ENCODE results near the gene CCDC197.

Gene CCDC197

DNA sequence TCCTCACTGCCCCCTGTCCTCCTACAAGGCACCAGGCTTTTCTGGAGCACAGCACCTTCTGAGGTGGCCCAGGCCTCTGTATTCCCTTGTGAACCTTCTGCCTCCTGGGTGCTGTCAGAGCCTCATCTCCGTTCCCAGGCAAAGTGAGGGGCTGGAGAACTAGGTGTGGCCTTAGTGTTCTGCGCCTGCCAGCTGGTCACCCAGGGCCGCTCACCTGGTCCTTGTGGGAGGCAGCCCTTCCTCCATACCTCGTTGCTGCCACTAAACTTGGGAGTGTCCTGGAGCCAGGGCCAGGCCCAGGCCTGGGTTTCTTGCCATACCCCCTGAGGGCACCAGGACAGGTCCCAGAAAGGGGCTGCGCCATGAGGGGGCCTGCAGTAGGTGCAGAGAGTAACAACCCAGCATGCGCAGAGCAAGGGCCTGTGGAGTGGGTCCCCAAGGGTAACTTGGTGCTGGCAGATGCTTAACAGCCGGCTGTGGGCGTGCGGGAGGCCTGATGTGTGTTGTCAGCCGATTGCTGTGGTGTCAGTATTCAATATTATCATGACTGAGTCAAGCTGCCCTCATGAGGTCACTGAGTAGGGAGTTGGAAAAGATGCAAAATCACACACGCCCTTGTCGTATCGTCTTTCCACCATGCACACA is 46.1 kb downstream of the CCDC197 start:
- DNase-seq (ENCODE audit: low read depth): no peak

DNA sequence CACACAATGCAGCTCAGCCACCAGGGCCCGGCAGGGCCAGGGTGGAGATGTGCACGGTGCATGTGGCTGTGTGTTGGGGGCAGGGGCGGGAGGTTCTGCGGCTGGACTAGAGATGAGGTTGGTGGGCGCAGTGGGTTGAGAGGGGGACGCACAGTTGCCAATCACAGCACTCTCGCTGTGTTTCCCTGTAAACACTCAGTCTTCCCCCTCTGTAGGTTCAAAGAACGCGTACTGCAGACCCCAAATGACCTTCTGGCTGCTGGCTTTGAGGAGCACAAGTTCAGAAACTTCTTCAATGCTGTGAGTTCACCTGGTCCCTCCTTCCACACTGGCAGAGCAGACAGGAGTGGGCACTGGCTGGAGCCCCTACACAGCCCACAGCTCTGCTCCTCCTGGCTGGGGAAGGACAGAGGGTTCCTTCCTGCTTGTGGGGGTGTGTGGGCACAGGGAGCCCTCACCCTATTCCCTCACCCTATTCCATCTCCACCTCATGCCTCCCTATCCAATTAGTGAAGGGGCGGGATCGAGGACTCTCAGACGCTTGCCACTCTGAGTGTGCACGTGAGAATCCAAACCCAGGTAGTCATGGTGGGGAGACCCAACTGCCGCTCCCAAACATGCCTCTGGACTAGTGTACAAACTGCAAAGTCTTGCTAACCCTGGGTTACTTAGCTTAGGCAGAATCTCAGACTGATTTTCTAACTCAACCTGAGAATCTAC is 46.8 kb downstream of the CCDC197 start:
- no peak for DNase-seq (ENCODE audit: low read depth)

DNA sequence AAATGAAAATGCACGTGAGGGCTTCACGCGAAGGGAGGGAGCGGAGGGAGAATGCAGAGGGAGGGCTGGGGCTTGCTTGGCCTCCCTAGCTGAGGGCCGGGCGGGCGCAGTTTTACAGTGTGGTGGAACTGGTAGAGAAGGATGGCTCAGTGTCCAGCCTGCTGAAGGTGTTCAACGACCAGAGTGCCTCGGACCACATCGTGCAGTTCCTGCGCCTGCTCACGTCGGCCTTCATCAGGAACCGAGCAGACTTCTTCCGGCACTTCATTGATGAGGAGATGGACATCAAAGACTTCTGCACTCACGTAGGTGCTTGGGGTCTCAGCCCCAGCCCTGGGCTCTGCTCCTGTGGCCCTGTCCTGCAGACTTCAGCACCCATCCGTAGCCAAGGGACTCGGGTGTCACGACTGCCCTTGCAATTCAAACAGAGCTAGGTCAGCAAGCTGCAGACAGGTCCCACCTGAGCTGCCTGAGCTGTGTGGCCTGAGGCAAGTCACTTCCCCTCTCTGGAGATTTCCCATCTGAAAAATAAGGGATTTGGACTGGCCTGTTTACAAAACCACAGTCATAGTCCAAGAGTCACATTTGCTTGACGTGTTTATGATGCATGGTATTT is 47.5 kb downstream of the CCDC197 start:
- no peak for DNase-seq (ENCODE audit: low read depth)

DNA sequence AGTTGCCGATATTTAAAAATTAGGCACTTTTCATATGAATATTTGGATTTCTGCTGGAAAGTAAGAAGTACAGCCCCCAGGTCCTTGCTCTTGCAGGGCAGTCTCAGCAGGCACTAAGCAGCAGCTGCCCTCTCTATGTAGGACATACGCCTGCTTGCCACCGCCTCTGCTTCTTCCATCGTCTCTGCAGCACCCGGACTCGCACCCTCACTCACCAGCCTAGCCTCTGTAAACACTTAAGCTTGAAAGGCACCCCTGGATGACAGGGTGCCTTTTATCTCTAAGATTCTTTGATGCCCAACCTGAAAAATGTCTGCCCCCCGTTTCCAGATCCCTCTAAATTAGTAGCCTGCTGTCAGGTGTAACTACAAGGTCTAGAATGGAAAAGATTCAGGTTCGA is 48.0 kb downstream of the CCDC197 start:
- DNase-seq (ENCODE audit: low read depth): no peak

DNA sequence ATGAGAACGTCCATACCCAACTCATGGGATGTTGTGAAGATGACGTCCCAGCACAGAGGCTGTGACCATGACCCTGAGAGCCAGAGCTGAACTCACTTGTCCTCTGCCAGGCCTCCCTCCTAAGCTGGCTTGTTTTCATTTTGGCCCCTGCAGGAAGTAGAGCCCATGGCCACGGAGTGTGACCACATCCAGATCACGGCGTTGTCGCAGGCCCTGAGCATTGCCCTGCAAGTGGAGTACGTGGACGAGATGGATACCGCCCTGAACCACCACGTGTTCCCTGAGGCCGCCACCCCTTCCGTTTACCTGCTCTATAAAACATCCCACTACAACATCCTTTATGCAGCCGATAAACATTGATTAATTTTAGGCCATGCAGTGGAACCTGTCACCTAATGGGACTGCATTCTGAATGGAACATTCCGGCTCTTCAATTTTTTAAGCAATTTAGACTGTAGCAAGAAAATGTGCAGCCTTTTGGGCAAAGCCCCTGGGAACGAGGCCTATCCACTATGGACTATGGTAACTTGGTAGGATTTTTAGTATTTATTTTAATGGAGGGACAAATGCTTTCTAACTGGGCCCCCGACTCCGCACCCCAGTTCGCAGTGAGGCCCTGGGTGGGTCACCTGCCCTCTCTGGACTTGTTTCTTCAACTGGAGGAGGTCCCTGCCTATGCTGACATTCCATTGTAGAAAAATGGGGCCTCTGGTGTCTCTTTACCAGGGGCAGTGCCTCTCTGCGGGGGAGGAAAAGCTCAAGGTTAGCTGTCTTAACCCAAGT is 48.7 kb downstream of the CCDC197 start:
- no peak for DNase-seq (ENCODE audit: low read depth)

DNA sequence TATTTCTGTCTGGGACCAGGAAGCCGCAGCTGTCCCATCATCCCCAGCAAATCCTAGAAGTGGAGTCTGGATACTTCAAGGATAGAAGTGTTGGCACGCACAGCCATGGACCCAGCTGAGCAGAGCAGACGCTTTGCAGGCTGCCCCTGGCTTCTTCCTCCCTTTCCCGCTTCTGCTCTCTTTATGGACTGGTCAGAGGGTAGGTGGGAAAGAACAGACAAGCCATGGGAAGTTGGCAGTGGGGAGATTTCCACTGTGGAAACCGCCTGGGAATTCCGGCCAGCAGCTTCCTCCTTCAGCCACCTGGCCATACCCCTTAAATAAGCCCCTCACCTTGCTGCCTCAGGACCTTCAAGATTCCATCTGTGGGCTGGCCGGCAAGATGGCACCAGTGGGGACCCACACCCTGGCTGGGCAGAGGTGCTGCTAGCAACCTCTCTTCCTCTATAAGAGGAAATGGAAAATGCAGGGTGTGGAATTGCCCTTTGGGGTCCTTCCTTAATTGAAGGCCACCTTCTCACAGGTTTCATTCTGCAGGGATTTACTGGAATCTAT is 49.7 kb downstream of the CCDC197 start:
- DNase-seq (ENCODE audit: low read depth): no peak

DNA sequence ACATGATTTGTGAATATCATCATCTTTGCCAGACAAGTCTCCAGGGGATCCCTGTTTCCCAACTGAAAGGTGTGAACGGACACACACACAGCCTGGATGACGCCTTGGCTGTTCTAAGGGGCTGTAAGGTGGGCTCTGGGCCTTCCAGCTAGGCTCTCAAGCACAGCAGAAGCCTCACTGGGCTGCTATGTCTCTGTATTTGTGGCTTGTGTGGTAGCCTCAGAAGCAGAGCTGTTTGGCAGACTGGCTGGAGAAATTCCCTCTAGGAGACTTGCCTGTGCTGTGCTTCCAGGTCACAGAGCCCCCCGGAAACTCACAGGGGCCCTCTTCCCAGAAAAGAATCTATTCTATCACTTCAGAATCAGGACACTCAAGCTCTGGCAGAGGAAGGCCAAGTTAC is 50.5 kb downstream of the CCDC197 start:
- no peak for DNase-seq (ENCODE audit: low read depth)

DNA sequence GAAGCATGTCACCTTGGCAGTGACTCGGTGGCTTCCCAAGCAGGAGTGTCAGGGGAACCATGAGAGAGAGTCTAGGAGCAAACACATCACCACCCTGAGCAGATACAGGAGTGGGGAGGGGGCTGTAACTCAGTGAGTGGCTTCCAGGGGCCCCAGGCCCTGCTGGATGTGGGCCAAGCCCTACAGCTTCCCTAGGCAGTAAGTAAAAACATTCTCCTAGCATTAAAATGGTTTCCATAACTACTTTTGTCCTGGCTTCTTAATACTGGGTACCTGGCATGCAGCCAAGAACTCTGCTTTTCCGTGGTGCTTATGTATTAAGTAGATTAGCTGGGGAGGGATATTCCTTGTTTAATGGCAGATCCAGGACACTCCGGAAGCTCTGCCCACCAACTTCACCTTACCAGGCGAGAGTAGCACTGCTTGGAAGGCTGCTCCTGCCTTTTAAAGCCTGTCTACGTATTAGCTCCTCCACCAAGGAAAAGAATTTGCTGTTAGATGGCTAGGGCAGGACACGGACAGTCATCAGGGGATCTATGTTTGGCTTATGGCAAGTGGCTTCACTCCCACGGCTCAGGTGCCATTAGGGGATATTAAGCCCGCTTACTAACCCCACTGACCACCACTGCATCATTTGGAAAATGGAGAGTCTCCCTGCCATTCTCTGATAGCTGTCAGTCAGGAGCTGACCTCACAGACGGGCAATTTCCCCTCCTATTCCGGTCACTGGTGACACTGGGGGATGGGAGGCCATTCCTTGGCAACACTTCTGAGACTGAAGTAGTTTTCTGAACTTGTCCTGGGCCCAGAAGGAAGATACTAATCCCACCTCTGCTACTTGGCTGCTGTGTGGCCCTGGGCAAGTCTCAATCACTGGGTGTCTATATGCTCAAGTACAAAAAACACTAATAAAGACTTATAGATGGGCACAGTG is 51.9 kb downstream of the CCDC197 start:
- no peak for DNase-seq (ENCODE audit: low read depth)

DNA sequence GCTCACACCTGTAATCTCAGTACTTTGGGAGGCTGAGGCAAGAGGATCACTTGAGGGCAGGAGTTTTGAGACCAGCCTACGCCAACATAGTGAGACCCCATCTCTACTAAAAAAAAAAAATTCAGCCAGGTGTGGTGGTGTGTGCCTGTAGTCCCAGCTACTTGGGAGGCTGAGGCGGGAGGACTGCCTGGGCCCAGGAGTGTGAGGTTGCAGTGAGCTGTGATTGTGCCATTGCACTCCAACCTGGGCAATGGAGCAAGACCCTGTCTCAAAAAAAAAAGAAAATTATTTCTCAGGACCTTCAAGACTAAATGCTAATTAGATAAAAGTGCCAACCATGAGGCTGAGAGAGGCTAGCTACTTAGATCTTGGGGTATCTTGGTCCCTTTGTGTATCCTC is 52.5 kb downstream of the CCDC197 start:
- DNase-seq (ENCODE audit: low read depth): no peak

DNA sequence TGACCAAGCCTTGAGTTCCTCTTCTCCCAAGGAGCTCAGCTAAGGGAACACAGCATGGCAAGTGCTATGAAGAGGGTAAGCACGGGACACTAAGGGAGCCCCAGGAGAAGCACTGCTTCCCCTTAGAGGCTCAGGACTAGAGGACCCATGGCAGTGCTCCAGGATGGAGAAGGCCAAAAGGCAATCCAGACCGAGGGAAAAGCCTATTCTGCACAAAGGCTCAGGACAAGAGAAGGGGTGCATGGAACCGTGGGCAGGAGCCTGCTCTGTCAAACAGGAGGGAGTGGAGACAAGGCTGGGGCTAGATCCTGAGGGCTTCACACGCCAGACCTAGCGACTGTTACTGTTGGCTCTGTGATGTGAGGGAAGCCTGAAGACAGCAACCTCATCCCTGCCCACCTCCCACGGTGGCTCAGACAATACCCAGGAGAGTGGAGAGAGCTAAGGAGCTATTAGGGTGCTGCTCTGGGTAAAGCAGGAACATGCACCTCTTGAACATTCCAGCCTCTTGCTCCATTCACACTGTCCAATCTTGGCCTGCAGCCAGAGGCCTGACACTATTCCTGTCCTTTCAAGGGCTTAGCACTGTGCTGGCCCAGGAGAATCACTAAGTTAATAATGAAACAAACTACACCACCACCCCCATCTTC is 53.3 kb downstream of the CCDC197 start:
- no peak for DNase-seq (ENCODE audit: low read depth)

DNA sequence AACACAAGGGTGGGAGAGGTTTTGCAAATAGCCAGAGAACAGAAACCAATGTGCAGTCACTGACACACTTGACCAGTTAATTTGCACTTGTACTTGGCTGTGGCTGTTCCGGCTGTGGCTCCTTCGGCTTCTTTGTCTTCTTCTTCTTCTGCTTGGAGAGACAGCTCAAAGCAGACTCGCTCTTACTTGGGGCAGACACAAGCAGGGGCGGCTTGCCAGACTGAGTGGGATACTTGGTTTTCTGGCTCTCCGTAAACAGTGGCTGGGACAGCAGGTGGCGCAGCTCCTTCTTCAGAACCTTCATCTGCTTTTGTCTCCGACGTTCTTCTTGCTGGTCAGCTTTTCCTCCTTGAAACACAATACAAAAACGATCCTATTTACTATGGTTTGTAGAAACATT is 54.0 kb downstream of the CCDC197 start:
- no peak for DNase-seq (ENCODE audit: low read depth)

DNA sequence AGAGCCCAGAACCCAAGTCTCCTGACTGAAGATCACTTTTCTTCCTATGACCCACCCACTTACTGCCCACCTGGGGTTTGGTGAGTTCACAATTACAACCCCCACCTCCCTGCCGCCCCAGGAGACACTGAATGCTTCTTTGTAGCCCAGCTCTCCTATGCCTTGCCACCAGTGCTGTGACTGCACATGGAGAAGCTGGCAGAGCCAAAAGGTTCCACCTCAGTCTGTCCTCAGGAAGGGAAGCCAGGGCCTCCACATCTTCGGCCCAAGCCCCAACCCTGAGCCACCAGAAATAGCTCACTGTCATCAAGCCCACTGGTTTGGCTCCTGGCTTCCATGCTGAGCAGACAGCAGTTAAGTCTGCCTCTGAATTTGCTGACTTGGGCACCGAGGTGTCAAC is 54.7 kb downstream of the CCDC197 start:
- DNase-seq (ENCODE audit: low read depth): no peak

DNA sequence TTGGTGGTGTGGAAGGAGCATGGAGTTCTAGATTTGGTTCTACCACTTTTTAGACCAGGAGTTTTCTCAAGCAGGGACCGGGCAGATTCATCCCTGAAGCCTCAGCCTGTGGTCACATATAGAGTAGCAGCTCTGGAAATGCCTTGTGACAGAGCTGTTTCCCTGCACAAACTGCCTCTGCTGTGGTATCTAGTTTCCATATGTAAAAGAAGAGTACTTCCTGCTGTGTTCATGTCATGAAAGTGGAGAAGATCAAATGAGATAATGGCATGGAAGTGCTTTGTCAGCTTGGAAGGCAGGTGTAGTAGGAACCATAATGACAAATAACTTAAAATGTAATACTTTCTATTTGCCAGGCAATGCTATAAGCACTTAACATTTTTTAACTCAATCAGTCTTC is 55.1 kb downstream of the CCDC197 start:
- no peak for DNase-seq (ENCODE audit: low read depth)

DNA sequence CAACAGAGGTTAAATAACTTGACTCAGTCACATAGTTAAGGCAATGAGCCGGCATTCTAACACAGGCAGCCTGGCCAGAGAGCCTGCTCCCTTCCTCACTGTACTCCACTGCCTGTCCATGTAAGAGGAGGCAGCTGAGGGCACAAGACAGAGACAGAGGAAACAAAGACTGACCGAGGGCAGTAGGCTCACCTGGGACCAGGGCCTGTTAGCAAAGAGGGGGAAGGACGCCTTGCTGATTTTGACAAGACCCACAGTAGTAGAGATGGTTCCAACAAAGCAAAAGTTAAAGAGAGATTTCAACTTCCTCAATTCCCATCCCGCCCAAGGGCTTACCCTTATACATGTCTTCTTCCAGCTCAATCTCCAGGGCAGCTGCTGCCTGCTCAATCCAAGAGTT is 55.6 kb downstream of the CCDC197 start:
- no peak for DNase-seq (ENCODE audit: low read depth)

DNA sequence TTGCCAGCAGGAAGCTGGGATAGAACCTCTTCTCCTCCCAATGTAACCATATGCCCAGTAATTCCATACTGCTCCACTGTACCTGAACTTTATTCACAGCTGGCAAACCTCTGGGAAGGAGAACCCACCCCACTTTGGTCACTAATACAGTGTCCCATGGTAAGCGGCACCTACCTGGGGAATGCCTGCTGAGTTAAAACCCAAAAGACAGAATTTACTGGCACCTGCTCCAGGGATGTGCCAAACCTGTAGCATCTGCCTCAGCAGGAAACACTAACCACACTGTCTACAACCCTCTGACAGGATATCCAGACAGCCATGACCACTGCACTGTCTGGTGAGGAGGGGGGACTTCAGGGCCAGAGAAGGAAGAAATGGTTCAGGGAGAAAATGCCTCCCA is 57.3 kb downstream of the CCDC197 start:
- no peak for DNase-seq (ENCODE audit: low read depth)

DNA sequence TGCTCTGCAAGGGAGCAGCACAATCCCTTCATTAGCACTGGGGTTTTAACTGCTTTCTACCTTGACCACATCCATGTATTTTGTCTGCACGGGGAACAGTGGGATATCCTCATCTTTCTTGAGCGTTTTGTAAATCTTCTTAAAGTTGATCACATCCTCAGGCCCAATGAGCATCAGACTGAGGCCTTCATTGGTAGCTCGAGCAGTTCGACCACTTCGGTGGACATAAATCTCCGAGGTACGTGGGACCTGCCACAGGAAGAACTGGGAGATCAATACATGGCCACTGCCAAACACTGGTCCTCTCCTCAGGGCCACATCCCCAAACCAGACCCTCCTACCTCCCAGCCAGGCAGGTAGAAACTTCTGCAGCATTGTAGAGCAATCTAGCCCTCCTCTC is 57.8 kb downstream of the CCDC197 start:
- DNase-seq (ENCODE audit: low read depth): no peak

DNA sequence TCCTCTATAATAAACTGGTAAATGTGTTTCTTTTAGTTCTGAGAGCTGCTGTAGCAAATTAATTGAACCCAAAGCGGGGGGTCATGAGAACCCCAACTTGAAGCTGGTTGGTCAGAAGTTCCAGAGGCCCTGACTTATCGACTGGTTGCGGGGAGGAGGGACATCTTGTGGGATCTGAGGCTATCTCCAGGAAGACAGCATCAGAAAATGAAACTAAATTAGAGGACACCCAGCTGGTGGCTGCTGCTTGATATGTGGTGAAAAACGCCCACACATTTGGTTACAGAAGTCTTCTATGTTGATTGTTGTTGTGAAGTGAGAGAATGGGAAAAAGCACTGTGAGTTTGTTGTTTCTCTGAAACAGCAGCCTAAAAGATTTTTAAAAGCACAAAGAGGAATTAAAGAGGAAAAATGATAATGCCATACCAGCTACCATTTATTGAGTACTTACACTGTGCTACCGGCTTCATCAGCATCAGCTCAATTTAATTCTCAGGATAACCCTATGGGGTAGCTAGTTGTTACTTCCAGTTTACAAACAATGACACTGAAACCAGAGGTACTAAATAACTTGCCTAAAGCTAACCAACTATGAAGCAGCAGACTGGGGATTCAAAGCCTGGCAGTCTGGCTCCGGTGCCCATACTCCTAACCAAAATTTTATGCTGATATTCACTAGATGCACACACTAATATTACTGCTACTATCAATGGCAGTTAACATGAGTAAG is 59.6 kb downstream of the CCDC197 start:
- no peak for DNase-seq (ENCODE audit: low read depth)

DNA sequence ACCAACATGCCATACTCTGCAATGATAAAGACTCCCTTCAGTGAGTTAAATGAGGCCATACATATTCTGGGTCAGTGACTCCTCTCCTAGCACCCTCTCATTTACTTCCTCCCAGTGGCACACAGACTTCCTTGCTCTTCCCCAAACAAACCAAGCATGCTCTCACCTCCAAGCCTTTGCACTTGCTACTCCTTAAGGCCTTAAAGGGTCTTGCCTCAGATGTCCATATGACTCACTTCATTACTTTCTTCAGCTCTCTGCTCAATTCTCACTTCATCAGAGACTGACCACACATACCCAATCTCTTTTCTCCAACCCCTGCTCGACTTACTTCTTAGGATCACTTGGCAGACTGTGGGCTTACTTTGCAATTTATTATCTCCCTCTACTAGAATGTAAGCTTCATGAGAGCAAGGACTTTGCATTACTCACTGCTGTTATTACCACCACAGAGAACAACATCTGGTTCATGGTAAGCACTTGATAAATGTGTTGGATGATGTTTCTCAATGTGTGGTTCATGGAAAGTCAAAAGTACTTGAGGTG is 61.1 kb downstream of the CCDC197 start:
- DNase-seq (ENCODE audit: low read depth): no peak
